ENCODE data around the gene PTTG1IP2.
A peak's percentile ranks its signal among the peaks of the same experiment; 100 is the strongest.

Gene PTTG1IP2

DNA sequence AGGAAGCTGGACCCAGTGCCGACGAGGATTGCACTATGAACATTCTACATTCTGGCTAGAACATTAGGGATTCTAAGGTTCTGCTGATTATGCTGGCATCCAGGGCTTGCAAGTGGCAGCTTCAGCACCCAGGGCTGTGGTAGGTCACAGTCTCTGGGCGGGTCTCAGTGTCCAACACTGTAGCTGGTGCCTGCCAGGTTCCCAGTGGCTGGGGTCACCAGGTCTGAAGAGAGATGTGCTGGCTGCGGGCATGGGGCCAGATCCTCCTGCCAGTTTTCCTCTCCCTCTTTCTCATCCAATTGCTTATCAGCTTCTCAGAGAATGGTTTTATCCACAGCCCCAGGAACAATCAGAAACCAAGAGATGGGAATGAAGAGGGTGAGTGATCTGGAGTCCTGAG lies at the start of gene PTTG1IP2:
TSS of gene PTTG1IP2 (plus strand) at position 86 of the 400 bp plus-strand sequence. CDS start at position 234, 148 bp downstream.
- DNase-seq: no peak

- no peak for DNase-seq
These were observed 47.8 kb upstream of the PTTG1IP2 start for GRCh38 chr7:90421651-90422050.

- no peak for DNase-seq
These were observed 44.7 kb upstream of the PTTG1IP2 start for GRCh38 chr7:90424720-90425119.

DNA sequence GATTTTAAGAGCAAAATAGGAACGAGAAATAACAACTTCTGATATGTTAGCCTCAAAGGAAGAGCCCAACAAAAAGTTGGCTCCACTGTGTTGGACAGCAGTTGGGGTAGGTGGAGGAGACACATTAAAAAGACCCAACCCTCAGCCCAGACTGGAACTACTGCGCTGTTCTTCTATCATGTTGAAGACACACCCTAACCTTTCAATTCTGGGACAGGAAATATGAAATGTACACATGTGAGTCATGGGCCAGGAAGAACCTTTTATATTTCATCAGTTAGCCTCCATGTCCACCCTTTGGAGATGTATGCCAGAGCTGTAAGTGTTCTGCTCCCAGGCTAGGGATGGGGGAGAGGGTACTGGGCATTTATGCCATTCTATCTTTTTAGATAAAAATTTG lies 44.1 kb upstream of the PTTG1IP2 start:
- no peak for DNase-seq

DNA sequence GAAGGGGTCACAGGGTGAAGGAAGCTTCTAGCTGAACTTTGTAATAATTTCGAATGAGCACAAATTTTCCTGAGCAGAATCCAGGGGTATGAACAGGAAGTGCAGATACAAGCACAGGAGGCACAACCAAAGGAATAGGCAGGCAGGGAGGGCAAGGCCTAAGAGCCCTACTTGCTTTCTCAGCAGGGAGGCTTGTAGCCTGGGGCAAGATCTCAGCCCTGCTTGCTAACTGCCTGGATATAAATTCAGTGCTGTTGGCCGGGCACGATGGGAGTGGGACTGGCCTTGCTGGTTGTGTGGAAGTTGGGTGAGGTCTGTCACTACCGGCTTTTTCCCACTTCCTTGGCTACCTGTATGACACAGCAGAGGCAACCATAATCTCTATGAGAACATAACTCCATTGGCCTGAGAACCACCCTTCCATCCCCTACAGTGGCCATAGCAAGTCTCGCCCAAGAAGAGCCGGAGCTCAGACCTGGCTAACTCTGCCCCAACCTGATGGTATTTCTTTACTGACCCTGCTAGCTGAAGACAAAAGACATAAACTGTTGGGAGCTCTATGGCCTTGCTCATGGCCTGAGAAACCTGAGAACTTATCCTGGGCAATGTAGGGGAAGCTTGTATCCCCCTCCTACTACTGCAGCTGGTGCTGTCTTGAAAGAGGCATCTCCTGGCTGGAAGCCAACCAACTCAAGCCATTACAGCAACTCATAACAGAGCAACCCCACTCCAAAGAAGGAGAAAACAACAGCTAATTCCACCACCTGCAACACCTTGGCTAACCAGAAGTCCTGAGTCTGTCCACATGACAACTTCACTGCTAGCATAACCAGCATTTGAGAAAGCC lies 38.6 kb upstream of the PTTG1IP2 start:
- DNase-seq: no peak

- DNase-seq: no peak
These were observed 36.7 kb upstream of the PTTG1IP2 start for GRCh38 chr7:90432752-90433151.

GRCh38 chr7:90433221-90433620 lies 36.2 kb upstream of the PTTG1IP2 start:
- no peak for DNase-seq

GRCh38 chr7:90445633-90446032 lies 23.8 kb upstream of the PTTG1IP2 start:
- no peak for DNase-seq

- no peak for DNase-seq
These were observed 23.1 kb upstream of the PTTG1IP2 start for GRCh38 chr7:90446137-90446899.

- no peak for DNase-seq
These were observed 16.1 kb upstream of the PTTG1IP2 start for GRCh38 chr7:90453259-90453891.

DNA sequence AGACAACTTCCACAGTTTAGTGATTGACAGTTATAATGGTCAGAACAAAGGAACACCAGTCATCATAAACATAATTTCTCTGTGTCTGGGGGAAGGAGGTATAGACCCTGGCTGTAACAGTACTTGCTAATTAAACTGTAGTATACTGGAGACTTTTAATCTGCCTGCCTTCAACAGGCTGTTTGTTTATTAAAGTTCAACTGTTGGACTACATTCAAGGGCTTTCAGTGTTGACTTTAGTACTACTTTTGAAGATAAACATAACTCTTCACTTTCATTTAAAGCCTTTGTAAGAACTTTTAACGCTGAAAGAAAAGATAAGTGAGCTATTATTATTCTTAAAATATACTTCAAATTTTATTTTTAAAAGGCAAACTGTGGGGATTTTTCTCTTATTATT lies 15.5 kb upstream of the PTTG1IP2 start:
- DNase-seq: no peak

GRCh38 chr7:90455163-90456030 lies 14.0 kb upstream of the PTTG1IP2 start:
- peak; percentile 60 for DNase-seq

DNA sequence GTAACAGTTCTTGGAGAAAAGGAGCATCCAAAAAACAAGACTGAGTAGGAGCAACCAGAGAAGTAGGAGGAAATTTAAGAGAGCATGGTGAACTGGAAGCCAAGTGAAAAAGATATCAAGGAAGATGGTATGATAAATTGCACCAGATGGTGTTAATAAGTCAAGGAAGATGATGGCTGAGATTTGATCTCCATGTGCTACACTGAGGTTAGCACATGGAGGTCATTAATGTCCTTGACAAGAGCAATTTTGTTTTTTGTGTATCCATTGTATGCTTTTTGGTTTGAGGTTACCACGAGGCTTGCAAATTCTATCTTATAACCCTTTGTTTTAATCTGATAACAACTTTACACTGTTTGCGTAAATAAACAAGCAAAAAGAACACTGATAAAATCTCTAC lies 11.3 kb upstream of the PTTG1IP2 start:
- no peak for DNase-seq

DNA sequence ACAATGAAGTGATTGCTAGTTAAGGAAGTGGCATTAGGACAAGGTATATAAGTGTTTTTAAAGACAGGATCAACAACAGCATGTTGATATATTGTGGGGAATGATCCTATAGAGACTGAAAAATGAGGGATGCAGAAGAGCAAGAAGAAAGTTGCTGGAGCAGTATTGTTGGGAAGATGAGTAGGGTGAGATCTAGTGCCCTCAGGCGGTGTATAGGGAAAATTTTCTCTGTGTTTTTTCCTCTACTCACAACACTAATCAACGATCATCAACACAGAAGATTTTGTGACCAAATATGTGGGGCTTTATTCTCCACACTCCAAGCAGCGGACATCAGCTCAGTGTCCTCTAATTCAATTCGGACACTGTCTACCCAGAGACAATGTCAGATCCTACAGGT lies 9.6 kb upstream of the PTTG1IP2 start:
- no peak for DNase-seq

GRCh38 chr7:90461219-90461618 lies 8.2 kb upstream of the PTTG1IP2 start:
- no peak for DNase-seq

- DNase-seq: peak; percentile 31
These were observed 6.2 kb upstream of the PTTG1IP2 start for GRCh38 chr7:90463151-90463628.

DNA sequence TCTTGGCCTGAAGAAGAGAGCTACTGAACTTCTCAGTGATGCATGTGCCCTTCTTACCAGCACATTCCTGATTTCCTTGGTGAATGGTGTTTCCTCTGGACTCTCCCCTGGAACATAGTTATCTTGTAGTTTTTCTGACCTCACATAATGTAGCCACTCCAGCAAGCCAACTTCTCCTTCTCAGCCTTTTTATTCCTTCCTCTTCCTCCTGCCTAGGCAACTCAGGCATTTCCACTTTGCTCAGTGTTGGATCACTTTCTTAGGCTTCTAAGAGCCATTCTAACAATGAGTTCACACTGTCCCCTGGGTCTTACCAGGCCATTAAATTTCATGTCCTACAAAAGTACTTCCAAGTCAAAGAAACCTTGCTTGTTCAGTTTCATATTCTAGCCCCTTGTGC lies 3.6 kb upstream of the PTTG1IP2 start:
- no peak for DNase-seq

DNA sequence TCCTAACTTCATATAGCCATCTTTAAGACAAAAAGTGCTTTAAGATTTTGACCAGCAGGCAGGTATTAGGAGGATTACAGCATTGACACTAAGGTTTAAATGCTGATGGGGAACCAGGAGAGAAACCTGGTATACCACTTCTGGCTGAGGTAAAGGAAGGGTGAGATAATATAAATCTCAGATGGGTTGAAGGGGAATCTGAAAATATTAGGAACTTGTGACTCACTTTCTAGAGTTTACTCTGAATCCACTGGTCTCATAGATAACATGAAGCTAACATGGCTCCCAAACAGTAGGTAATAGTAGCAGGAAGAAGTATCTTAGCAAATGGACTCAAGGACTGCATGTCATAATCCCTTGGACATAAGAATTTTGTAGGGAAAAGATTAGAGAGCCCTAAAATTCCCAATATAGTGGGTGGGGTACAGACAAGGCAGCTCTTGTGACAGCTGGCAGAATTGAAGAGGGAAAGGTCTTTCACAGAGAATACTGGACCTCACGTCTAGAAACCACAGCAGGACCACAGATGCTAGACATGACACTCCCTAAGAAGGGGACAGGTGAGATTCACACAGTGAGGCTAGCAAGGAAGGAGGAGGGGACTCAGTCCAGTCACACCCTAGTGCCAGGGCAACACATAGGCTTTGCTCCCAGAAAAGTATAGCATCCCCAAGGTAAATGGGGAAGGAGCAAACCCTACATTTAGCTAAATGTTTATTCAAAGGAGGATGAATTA lies 3.5 kb downstream of the PTTG1IP2 start:
- no peak for DNase-seq

DNA sequence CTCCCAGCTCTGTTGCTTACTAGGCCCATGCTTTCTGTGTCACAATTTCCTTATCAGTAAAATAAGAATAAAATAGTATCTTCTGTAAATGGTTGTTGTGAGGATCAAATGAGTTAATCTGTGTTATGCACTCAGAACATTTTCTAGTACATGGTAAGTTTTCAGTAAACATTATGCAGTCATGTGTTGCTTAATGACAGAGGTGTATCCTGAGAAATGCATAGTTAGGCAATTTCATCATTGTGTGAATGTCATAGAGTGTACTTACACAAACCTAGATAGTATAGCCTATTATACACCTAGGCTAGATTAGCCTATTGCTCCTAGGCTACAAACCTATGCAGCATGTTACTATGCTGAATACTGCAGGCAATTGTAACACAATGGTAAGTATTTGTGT lies 4.4 kb downstream of the PTTG1IP2 start:
- DNase-seq: no peak

- no peak for DNase-seq
These were observed 5.1 kb downstream of the PTTG1IP2 start for GRCh38 chr7:90474284-90475210.

- no peak for DNase-seq
These were observed 13.8 kb downstream of the PTTG1IP2 start for GRCh38 chr7:90483251-90483650.

All from CD4-positive, alpha-beta T cell treated with Interleukin-4 for 4 hours (primary cell).